Fibroblast of upper back skin (primary cell): ENCODE data around the gene CD109.

Experiments used
- DNase-seq: peaks from one replicate; pipeline ENCODE4 v3.0.0-alpha.2; 2013

The CD109 gene

GRCh38 chr6:73867411-73867810 is 171.4 kb downstream of the CD109 start:
- no peak for DNase-seq

GRCh38 chr6:73870907-73871306 is 174.9 kb downstream of the CD109 start:
- no peak for DNase-seq

- no peak for DNase-seq
These were observed 177.1 kb downstream of the CD109 start for GRCh38 chr6:73873081-73873480.
